Measurements from ENCODE around the gene NIPSNAP2. TPM values are rescaled to one million over a fixed set of nuclear protein-coding genes. Genes with fewer than 3 reads are reported as not detected.
"Not testable (repeated sequence)": the region's sequence is repeated elsewhere in the genome, so short reads cannot be mapped to it uniquely, and the experiment has no call there.

NIPSNAP2 gene
- polyA plus RNA-seq, 2 of the 4 experiments (the other 2 are of a cell fraction): 48.2 to 135 TPM

DNA sequence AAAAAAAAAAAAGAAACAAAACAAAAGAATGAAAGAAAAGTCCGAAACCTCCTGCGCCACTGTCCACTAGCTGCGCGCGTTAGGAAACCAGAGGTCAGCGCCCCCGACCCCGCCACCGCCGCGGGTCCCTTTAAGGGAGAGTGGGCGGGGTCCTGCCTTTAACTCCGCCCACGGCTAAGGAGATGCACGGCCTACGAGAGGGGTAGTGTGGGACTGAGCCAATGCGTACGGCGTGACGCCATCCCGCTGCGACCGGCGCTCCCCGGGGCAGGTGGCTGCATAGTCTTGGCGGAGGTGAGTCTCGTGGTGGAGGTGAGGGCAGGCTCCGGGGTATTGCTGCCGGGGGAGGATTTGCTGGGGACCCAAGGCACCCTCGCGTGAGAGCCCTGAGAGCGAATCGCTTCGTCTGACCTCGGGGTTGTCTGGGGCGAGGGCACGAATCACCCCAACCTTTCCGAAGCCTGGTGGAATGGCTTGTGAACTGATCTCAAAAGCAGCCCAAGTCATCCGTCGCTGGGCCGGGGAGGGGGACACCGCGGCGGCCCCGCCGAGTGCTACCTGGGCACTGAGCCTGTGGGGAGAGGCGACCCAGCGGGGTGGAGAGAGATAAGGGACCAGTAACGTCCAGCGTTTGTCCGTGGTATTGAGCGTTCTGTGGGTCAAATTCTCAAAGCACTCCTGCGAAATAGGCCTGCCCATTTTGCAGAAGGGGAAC lies 12.6 kb upstream of the NIPSNAP2 start, which contains the start of gene MRPS17 (continued):
- TF ChIP-seq, protein P1, sequence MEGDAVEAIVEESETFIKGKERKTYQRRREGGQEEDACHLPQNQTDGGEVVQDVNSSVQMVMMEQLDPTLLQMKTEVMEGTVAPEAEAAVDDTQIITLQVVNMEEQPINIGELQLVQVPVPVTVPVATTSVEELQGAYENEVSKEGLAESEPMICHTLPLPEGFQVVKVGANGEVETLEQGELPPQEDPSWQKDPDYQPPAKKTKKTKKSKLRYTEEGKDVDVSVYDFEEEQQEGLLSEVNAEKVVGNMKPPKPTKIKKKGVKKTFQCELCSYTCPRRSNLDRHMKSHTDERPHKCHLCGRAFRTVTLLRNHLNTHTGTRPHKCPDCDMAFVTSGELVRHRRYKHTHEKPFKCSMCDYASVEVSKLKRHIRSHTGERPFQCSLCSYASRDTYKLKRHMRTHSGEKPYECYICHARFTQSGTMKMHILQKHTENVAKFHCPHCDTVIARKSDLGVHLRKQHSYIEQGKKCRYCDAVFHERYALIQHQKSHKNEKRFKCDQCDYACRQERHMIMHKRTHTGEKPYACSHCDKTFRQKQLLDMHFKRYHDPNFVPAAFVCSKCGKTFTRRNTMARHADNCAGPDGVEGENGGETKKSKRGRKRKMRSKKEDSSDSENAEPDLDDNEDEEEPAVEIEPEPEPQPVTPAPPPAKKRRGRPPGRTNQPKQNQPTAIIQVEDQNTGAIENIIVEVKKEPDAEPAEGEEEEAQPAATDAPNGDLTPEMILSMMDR (IDR thresholded peaks at IDR 0.05): no peak
- no peak for TF ChIP-seq RARB (CRISPR knock-in tag; IDR thresholded peaks at IDR 0.05)
- no peak for TF ChIP-seq RNF2 (IDR thresholded peaks at IDR 0.05; ENCODE audit: borderline replicate concordance, low read depth)
- TF ChIP-seq JUNB (IDR thresholded peaks at IDR 0.05): no peak
- no peak for TF ChIP-seq SREBF2 (IDR thresholded peaks at IDR 0.05)
- no peak for TF ChIP-seq NFE2L2 (conservative IDR thresholded peaks at IDR 0.05; ENCODE audit: low read length)
- no peak for TF ChIP-seq POLR2AphosphoS2 (conservative IDR thresholded peaks at IDR 0.05; ENCODE audit: low read length)
- TF ChIP-seq CHD2 (IDR thresholded peaks at IDR 0.05; ENCODE audit: low read length, partially characterized antibody): no peak
- no peak for TF ChIP-seq RAD21 (conservative IDR thresholded peaks at IDR 0.05 in 1 of 2, IDR thresholded peaks at IDR 0.05 in 1 of 2)
- TF ChIP-seq MYC (IDR thresholded peaks at IDR 0.05; ENCODE audit: borderline replicate concordance, low read length): peak; percentile 93
- TF ChIP-seq, protein P2, sequence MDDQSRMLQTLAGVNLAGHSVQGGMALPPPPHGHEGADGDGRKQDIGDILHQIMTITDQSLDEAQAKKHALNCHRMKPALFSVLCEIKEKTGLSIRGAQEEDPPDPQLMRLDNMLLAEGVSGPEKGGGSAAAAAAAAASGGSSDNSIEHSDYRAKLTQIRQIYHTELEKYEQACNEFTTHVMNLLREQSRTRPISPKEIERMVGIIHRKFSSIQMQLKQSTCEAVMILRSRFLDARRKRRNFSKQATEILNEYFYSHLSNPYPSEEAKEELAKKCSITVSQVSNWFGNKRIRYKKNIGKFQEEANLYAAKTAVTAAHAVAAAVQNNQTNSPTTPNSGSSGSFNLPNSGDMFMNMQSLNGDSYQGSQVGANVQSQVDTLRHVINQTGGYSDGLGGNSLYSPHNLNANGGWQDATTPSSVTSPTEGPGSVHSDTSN (IDR thresholded peaks at IDR 0.05): no peak
- TF ChIP-seq ESRRA (IDR thresholded peaks at IDR 0.05; ENCODE audit: borderline replicate concordance, low read length): no peak
- TF ChIP-seq, protein P3, sequence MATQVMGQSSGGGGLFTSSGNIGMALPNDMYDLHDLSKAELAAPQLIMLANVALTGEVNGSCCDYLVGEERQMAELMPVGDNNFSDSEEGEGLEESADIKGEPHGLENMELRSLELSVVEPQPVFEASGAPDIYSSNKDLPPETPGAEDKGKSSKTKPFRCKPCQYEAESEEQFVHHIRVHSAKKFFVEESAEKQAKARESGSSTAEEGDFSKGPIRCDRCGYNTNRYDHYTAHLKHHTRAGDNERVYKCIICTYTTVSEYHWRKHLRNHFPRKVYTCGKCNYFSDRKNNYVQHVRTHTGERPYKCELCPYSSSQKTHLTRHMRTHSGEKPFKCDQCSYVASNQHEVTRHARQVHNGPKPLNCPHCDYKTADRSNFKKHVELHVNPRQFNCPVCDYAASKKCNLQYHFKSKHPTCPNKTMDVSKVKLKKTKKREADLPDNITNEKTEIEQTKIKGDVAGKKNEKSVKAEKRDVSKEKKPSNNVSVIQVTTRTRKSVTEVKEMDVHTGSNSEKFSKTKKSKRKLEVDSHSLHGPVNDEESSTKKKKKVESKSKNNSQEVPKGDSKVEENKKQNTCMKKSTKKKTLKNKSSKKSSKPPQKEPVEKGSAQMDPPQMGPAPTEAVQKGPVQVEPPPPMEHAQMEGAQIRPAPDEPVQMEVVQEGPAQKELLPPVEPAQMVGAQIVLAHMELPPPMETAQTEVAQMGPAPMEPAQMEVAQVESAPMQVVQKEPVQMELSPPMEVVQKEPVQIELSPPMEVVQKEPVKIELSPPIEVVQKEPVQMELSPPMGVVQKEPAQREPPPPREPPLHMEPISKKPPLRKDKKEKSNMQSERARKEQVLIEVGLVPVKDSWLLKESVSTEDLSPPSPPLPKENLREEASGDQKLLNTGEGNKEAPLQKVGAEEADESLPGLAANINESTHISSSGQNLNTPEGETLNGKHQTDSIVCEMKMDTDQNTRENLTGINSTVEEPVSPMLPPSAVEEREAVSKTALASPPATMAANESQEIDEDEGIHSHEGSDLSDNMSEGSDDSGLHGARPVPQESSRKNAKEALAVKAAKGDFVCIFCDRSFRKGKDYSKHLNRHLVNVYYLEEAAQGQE (IDR thresholded peaks at IDR 0.05): no peak
- TF ChIP-seq, protein P4, sequence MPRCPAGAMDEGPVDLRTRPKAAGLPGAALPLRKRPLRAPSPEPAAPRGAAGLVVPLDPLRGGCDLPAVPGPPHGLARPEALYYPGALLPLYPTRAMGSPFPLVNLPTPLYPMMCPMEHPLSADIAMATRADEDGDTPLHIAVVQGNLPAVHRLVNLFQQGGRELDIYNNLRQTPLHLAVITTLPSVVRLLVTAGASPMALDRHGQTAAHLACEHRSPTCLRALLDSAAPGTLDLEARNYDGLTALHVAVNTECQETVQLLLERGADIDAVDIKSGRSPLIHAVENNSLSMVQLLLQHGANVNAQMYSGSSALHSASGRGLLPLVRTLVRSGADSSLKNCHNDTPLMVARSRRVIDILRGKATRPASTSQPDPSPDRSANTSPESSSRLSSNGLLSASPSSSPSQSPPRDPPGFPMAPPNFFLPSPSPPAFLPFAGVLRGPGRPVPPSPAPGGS (IDR thresholded peaks at IDR 0.05): peak; percentile 63; the same call in 2 of the 3 replicates
- TF ChIP-seq CBX2 (IDR thresholded peaks at IDR 0.05; ENCODE audit: borderline replicate concordance, low read depth): no peak
- TF ChIP-seq JUN (IDR thresholded peaks at IDR 0.05): peak; percentile 59 to 71
- no peak for TF ChIP-seq CBX8 (IDR thresholded peaks at IDR 0.05)
- TF ChIP-seq KDM5A (IDR thresholded peaks at IDR 0.05): peak; percentile 83
- no peak for TF ChIP-seq NPAS2 (CRISPR knock-in tag; IDR thresholded peaks at IDR 0.05; ENCODE audit: borderline replicate concordance)
- TF ChIP-seq EHMT2 (IDR thresholded peaks at IDR 0.05; ENCODE audit: low read depth): no peak
- no peak for TF ChIP-seq RFX5 (IDR thresholded peaks at IDR 0.05)
- TF ChIP-seq ZSCAN20 (CRISPR knock-in tag; IDR thresholded peaks at IDR 0.05): no peak
- TF ChIP-seq, protein P5, sequence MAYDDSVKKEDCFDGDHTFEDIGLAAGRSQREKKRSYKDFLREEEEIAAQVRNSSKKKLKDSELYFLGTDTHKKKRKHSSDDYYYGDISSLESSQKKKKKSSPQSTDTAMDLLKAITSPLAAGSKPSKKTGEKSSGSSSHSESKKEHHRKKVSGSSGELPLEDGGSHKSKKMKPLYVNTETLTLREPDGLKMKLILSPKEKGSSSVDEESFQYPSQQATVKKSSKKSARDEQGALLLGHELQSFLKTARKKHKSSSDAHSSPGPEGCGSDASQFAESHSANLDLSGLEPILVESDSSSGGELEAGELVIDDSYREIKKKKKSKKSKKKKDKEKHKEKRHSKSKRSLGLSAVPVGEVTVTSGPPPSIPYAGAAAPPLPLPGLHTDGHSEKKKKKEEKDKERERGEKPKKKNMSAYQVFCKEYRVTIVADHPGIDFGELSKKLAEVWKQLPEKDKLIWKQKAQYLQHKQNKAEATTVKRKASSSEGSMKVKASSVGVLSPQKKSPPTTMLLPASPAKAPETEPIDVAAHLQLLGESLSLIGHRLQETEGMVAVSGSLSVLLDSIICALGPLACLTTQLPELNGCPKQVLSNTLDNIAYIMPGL (CRISPR knock-in tag; IDR thresholded peaks at IDR 0.05; ENCODE audit: borderline replicate concordance): no peak
- TF ChIP-seq SMC3 (IDR thresholded peaks at IDR 0.05): no peak
- TF ChIP-seq FOSL2 (IDR thresholded peaks at IDR 0.05): no peak
- no peak for TF ChIP-seq FOSL2 (CRISPR knock-in tag; IDR thresholded peaks at IDR 0.05)
- peak; percentile 87; the same call in 1 of the 2 replicates for TF ChIP-seq PHF8 (IDR thresholded peaks at IDR 0.05; ENCODE audit: borderline replicate concordance, low read depth)
- TF ChIP-seq ZNF302 (CRISPR knock-in tag; IDR thresholded peaks at IDR 0.05): no peak

DNA sequence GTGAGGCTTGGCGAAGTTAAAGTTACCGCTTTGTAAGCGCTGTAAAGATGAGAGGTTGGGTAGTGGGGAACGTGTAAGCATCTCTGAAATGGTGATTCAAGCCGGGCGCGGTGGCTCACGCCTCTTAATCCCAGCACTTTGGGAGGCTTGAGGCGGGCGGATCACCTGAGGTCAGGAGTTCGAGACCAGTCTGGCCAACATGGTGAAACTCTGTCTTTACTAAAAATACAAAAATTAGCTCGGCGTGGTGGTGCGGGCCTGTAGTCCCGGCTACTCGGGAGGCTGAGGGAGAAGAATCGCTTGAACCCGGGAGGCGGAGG lies 12.1 kb upstream of the NIPSNAP2 start:
- CTCF ChIA-PET: interaction anchor here (1.3 kb wide), 1 partner anchor 122 kb away, joined by 3 read pairs; no protein-coding TSS in a partner anchor
- not testable (repeated sequence) for FAIRE-seq
- 56% methylated on average over 19 of the region's 19 CpGs for WGBS (ENCODE audit: missing lambda C conversion rate)

More for the DNA sequence above, 12.1 kb upstream of the NIPSNAP2 start:
- Histone ChIP-seq H3K4me3 (peak overlapping the region; percentile 88), H3K4me2 (peak overlapping the region; percentile 76), H3K27ac (peak overlapping the region; percentile 76 to 95)
- DNase-seq (ENCODE audit: low read depth in 1 of 2, low spot score in 1 of 2); ATAC-seq; H3K9me3 ChIP-seq; POLR2A ChIA-PET; H3K4me1 ChIP-seq: not testable (repeated sequence)

All from A549 (cell line).